Stimulated activated CD4-positive, alpha-beta T cell treated with anti-CD3 and anti-CD28 coated beads, TNF-alpha, amount 100 ng/mL, for 48 hours (primary cell): Measurements from ENCODE around the gene SYNGR4.
A peak's percentile ranks its signal among the peaks of the same experiment; 100 is the strongest.

Experiments used
- DNase-seq, 3 donors: peaks; one replicate each; pipeline ENCODE4 v3.0.0-alpha.2; 2020; ENCODE audit warnings: low read depth in 3 of 3

SYNGR4 gene

GRCh38 chr19:48396016-48396823 is 32.1 kb downstream of the SYNGR4 start:
- no peak for DNase-seq

GRCh38 chr19:48396824-48397176 is 32.6 kb downstream of the SYNGR4 start:
- no peak for DNase-seq

DNA sequence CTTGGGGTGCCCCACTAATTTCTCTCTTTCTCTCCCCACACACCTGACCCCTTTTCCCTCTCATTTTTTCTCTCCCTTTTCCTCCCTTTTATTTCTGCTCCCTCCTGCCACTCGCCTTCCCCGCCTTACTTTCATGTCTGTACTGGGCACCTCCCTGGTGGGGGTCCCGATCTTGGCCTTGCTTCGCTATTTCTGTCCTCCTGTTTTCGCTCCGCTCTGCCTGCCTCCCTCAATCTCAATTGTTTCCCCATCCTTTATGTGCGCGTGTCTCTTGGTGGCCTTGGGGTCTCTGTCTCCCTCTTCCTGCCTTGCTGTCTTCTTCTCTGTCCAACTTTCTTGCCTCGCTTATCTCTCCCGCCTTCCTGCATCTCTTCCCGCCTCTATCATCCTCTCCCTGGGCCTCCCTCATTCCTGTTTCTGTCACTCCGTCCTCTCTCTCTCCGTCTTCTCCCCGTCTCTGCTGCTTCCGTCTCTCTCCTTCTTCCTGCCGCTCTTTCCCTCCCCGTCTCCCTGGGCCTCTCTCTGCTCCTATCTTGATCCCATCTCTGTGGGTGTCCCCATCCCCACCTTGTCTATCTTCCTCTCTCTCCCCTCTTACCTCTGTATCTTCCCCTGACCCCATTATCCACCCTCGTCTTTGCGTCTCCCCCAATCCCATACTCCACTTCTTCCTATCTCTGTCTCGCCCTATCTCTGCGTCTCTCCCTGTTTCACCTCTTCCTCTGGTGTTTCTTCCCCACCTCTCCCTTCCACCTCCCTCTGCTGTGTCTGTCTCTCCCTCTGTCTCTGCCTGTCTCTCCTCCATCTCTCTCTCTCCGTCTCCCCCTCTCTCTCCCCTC is 33.3 kb downstream of the SYNGR4 start:
- no peak for DNase-seq

DNA sequence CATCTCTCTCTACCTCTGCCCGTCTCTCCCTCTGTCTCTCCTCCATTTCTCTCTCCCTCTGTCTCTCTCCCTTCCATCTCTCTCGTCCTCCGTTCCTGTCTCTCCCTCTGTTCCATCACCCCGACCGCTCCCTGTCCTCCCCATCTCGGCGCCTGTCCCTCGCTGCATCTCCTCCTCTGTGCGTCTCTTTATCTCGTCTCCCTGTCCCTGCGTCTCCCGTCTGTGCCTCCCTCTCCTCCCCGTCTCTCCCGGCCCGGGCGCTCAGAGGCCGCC is 33.9 kb downstream of the SYNGR4 start:
- no peak for DNase-seq

- peak; percentile 68 to 85 (median 79) for DNase-seq
Observed at GRCh38 chr19:48398375-48399235, 34.4 kb downstream of the SYNGR4 start.

- no peak for DNase-seq
Observed at GRCh38 chr19:48400018-48400742, 36.0 kb downstream of the SYNGR4 start.

DNA sequence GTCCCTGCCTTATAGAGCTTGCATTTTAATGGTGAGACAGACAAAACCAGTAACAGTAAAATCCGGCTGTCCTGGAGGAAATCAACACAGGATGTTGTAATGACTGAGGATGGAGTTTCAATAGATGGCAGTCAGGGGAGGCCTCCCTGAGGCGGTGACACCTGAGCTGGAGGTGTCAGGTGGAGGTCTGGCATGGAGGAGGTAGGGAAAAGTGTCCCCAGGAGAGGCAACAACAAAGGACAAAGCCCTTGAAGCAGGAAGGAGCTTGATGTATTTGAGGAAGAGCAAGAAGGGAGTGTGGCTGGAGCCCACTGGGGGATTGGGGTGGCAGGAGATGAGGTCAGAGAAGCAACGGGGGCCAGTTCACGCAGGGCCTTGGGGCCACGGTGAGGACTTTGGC is 37.1 kb downstream of the SYNGR4 start:
- DNase-seq: no peak

- DNase-seq: no peak
Observed at GRCh38 chr19:48403606-48404005, 39.4 kb downstream of the SYNGR4 start.

DNA sequence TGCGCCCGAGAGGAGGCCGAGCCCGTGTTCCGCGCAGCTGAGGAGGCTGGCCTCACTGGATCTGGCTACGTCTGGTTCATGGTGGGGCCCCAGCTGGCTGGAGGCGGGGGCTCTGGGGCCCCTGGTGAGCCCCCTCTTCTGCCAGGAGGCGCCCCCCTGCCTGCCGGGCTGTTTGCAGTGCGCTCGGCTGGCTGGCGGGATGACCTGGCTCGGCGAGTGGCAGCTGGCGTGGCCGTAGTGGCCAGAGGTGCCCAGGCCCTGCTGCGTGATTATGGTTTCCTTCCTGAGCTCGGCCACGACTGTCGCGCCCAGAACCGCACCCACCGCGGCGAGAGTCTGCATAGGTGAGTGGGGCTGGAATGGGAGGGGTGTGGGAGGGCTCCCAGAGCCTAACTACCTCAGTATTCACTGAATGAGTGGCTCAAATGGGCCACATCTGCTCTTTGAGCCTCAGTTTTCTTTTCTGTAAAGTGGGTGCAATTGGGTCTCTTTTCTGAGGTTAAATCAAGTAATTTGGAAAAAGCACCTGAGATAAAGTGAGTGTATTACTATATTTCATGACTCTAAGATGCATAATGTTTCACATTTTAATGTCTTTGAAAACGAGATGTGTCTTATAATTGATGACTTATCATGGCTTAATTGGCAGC is 41.0 kb downstream of the SYNGR4 start:
- no peak for DNase-seq

GRCh38 chr19:48405850-48406249 is 41.7 kb downstream of the SYNGR4 start:
- DNase-seq: no peak

- DNase-seq: no peak
Observed at GRCh38 chr19:48413879-48414587, 49.9 kb downstream of the SYNGR4 start.

DNA sequence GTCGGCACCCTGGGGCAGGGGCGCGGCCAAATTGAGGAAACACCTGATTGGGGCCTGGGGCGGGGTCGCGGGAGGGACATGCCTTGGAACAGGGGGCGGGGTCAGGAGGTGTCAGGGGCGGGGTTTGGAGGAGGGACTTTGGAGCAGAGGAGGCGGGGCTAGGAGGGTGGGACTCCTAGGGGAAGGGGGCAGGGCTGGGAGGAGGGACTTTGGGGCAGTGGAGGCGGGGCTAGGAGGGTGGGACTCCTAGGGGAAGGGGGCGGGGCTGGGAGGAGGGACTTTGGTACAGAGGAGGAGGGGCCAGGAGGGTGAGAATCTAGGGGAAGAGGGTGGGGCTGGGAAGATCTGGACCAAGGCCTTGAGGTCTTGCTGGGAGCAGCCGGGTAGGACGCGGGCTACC is 51.2 kb downstream of the SYNGR4 start:
- peak; percentile 63 to 87 (median 79) for DNase-seq

DNA sequence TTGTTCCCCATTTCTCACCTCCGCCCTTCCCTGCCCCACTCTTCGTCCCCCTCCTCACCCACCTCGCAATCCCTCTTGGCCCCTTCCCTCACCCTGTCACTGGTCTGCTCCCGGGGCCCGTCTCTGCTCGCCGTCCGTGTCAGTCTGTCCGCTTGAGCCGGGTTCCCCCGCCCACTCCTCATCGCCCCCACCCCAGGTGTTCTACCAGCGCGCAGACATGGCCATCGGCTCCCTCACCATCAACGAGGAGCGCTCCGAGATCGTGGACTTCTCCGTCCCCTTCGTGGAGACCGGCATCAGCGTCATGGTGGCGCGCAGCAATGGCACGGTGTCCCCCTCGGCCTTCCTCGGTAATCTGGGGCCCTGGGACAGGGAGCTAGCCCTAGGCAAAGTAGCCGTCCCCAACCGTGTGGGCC is 51.6 kb downstream of the SYNGR4 start:
- DNase-seq: no peak

DNA sequence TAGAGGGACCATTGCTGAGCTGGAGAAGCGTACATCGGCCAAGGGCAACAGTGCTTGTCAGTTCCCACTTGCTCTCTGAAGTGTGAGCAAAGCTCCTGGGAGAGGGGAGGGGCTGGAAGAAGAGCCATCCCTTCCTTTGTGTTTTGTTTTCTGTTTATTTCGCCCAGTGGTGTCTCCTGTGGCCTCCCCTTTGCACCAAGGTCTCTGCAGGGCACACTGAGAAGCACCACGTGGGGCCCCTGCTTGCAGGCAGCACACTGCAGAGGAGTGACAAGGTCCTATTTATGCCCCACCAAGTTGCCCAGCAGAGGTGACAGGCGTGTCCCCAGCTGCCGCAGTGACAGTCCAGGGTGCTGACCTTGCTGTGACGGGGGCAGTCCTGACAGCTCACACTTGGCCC is 53.3 kb downstream of the SYNGR4 start:
- DNase-seq: no peak

DNA sequence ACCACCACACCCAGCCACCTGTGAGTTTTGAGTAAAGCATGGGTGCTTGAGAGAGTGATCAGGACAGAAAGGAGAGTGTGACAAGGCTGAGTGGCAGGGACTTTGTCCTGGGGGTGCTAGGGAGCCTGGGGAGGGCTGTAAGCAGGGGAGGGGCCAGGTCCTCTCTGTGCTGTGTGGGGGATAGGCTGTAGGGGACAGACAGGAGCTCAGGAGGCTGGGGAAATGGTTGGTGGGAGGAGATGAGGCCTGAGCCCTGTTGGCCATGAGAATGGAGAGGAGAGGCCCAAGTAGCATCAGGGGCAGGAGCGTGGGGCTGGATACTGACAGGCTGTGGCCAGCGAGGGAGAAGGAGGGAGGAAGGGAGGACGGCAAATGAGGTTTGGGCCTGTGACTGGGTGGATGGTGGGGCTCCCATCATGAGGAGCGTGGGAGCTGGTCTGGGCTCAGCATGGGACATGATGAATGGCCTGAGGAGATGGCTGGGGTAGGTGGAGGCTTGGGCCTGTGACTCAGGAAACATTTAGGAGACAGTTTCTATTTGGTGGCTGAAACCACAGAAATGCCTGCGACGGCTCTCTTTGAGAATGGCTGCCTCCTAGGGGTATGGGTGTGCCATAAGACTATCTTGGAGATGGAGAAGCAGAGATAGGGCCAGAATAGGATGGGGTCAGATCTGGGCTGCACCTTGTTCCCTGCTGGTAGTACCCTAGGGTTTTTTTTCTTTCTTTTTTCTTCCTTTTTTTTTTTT is 54.3 kb downstream of the SYNGR4 start:
- DNase-seq: no peak

DNA sequence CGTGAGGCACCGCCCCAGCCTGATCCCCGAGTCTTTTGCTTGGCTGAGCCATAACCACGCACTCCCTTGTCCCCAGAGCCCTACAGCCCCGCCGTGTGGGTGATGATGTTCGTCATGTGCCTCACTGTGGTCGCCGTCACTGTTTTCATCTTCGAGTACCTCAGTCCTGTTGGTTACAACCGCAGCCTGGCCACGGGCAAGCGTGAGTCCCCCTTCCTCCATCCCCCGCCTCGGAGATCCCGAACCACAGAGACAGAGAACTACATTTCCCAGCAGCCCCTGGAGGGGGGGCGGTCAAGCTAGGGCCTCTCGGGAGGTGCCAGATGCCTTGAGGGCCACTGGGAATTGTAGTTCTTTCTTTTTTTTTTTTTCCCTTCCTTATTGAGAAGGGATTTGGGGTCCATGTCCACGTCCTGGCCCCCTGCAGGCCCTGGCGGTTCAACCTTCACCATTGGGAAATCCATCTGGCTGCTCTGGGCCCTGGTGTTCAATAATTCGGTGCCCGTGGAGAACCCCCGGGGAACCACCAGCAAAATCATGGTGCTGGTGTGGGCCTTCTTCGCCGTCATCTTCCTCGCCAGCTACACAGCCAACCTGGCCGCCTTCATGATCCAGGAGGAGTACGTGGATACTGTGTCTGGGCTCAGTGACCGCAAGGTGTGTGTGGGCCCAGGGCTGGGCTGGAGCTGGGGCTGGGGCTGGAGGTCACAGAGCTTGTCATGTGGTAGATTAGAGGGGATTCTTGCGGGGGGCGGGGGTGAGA is 55.2 kb downstream of the SYNGR4 start:
- DNase-seq: peak; percentile 47 to 71 (median 59)

DNA sequence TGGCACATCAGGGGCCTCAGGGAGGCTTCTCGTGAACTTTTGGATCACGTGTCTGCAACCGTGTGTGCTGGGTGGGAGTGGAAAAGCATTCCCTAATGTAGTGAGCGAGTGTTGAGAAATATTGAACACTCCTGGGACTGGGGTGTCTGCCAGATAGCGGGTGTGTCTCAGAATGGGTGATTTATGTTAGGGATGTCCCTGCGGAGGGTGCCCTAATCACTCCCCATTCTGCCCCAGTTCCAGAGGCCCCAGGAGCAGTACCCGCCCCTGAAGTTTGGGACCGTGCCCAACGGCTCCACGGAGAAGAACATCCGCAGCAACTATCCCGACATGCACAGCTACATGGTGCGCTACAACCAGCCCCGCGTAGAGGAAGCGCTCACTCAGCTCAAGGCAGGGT is 57.4 kb downstream of the SYNGR4 start:
- no peak for DNase-seq

DNA sequence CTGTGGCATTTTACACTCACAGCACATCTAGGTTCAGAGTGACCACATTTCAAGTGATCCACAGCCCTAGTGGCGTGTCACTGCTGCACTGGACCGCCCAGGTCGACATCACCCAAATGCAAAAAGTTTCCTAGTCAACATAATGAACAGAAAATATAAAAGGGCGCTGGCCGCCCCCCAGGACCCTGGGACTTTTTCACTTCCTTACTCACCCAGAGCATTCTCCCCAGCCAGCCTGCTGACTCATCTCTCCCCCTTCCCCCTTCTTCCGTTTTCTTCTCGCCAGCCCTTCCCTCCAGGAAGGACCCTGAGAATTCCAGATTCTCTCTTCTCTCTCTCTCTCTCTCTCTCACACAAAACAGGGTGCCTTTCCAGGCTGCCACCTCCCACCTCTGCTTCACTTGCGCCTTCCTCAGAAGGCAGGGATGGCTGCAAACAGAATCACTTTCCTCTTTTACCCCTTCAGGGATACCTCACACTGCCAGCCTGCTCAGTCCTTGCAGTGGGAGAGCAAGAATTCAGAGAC is 60.6 kb downstream of the SYNGR4 start:
- DNase-seq: no peak
